ENCODE data around the gene RPS6KA1.

DNA sequence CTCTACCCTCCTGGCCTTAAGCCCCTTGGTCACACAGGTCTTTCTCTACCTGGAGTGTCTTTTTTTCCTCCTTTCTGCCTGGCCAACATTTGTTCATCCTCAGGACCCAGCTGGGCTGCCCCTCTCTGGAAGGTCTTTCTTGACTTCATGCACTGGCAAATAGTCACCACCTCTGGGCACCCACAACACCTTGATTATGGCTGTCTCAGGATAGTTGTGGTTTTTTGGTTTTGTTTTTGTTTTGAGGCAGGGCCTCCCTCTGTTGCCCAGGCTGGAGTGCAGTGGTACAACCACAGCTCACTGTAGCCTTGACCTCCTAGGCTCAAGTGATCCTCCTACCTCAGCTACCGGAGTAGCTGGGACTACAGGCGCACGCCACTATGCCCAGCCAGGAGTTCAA, 10.8 kb downstream of the RPS6KA1 start:
- TF ChIP-seq, protein P1, sequence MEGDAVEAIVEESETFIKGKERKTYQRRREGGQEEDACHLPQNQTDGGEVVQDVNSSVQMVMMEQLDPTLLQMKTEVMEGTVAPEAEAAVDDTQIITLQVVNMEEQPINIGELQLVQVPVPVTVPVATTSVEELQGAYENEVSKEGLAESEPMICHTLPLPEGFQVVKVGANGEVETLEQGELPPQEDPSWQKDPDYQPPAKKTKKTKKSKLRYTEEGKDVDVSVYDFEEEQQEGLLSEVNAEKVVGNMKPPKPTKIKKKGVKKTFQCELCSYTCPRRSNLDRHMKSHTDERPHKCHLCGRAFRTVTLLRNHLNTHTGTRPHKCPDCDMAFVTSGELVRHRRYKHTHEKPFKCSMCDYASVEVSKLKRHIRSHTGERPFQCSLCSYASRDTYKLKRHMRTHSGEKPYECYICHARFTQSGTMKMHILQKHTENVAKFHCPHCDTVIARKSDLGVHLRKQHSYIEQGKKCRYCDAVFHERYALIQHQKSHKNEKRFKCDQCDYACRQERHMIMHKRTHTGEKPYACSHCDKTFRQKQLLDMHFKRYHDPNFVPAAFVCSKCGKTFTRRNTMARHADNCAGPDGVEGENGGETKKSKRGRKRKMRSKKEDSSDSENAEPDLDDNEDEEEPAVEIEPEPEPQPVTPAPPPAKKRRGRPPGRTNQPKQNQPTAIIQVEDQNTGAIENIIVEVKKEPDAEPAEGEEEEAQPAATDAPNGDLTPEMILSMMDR (optimal IDR thresholded peaks at IDR 0.05 in 1 of 3, IDR thresholded peaks at IDR 0.05 in 1 of 3, conservative IDR thresholded peaks at IDR 0.05 in 1 of 3; ENCODE audit: extremely low read depth in 1 of 3, insufficient read depth in 2 of 3, low read length in 3 of 3), result no peak
- no peak for TF ChIP-seq EZH2 (IDR thresholded peaks at IDR 0.05; ENCODE audit: low read length)
